GM19468 (cell line): ENCODE data around the gene ITGB1BP2.
"Not testable (repeated sequence)": the region's sequence is repeated elsewhere in the genome, so short reads cannot be mapped to it uniquely, and the experiment has no call there.

Experiments used
- ATAC-seq: cut with Tn5 transposase; IDR thresholded peaks from one replicate; pipeline ENCODE4 v1.9.1; 2021; ENCODE audit warnings: mild to moderate bottlenecking, moderate library complexity, moderate number of reproducible peaks; ENCODE audit not compliant: unreplicated experiment; ENCODE audit errors: extremely low read depth

ITGB1BP2 gene

GRCh38 chrX:71301195-71301924 lies at the start of gene ITGB1BP2:
TSS of gene ITGB1BP2 (plus strand) at chrX:71301750. CDS start at chrX:71301807, 57 bp downstream.
- no peak for ATAC-seq

DNA sequence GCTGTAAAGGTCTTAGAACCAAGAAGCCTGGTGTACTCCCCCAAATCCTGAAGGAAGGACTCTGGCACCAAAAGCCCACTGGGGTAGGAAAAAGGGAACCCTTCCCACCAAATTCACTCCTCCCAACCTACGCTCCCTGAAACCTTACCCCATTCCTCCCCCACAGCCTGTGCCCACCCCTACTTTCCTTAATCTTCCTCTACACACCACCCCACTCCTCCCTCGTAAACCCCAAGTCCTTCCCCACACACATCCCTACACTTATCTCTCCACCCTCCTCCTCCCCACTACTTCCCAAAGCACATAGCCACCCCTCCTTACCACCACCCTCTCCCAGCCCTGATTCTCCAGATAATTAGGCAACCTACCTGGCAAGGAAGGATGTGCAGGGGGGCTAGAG lies 49.3 kb upstream of the ITGB1BP2 start:
- no peak for ATAC-seq

DNA sequence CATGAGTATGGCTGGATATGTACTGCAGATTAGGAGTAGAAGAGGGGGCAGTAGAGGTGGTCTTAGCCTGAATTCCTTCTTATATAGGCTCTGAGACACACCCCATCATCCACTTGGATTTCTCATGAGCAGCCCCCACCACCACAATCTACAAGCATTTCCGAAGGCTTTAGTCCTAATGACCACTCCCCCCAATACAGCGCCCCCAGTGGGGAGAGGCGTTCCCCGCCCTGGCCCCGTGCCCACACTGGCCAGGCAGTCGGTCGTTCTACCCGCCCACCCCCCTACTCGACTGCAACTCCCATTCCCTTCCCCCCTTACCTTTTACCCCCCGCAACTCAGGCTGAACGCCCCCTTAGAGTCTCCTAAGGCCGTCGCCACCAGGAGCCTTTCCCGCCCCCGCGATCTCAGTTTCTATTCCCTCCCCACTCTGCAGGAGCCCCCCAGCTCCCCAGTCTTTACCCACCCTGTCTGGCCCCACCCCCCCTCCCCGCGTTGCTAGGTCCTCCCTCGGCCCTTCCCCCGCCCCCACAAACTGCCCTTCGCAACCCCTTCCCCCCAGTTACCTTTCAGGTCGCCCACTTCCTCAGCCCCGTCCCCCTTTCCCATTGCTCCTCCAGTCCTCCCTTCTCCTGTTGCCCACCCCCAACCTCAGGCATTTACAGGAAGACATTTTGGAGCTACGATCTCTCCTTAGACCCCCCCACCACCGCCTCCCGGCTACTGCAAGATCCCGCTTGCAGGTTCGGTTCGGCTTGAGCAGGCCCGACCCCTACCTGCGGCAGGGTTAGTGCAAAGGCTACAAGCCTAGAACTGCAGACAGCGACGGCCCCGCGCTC lies 48.1 kb upstream of the ITGB1BP2 start:
- ATAC-seq, result no peak

DNA sequence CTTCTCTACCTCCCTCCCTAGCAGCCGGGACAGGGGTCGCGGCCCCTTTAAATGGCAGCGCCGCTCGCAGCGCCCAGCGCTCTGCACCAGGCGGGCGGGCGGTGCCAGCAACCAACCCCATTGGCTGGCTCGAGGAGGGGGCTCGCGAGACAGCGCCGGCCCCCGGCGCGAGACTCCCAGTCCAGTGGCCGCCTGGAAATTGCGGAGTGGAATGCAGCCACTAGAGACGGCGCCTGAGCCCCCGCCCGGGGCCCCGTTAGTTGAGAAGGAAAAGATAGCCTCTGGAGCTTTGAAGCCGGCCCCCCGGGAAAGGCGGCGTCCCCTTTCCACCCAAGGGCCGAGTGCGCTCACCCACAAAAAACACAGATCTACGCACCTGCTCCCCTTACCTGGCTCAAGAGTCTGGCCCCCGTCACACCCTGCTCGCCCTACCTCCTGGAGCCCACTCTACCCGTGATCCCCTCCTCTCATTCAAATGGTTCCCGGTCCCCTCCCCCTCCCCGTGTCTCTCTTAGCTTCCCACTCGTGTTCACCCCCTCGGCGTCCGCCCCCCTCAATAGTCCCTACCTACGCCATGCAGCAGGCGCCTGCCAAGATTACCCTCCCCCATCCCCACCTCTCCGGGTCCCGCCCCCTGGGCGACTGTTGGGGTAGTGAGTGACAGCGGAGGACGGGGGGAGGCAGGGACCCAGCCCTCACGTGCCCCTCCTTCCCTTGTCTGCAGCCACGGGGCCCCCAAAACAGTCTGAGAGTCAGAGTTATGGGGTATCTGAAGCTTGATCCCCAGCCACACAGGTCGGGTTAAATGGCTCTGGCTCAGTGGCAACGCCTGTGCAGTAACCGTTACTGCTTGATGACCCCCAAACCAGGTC lies 47.2 kb upstream of the ITGB1BP2 start, which contains the start of gene ZMYM3:
ZMYM3 (minus strand) TSS at position 49 of the 872 bp plus-strand sequence. CDS start 885 bp downstream, outside the sequence.
- peak; percentile 82 for ATAC-seq

DNA sequence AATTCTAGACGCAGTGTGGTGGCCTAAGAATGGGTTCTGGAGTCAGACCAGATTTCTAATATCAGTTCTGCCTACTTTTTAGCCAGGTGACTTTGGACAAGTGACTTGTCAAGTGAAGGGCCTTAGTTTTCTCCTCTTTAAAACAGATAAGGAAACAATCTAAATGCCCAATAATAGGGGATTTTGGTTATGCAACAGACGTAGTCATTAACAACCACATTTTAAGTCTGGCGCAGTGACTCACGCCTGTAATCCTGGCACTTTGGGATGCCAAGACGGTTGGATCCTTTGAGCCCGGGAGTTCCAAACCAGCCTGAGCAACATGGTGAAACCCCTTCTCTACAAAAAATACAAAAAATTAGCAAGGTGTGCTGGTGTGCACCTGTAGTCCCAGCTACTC lies 45.5 kb upstream of the ITGB1BP2 start:
- ATAC-seq, result no peak

DNA sequence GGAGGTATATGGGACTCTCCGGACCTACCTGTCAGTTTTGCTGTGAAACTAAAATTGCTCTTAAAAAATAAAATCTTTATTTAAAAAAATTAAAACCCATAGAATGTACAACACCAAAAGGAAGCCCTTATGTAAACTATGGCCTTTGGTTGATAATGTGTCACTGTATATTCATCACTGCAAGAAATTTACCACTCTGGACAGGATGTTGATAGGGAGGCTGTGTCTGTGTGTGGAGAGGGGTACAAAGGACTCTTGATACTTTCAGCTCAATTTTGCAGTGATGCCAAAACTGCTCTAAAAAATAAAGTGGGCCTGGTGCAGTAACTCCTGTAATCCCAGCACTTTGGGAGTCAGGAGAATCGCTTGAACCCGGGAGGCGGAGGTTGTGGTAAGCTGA lies 44.7 kb upstream of the ITGB1BP2 start:
- ATAC-seq, result no peak

GRCh38 chrX:71268624-71269023 lies 32.9 kb upstream of the ITGB1BP2 start:
- not testable (repeated sequence) for ATAC-seq

- ATAC-seq, result no peak
Measured at GRCh38 chrX:71269801-71270395, 31.7 kb upstream of the ITGB1BP2 start.

GRCh38 chrX:71272313-71272712 lies 29.2 kb upstream of the ITGB1BP2 start:
- ATAC-seq, result not testable (repeated sequence)

DNA sequence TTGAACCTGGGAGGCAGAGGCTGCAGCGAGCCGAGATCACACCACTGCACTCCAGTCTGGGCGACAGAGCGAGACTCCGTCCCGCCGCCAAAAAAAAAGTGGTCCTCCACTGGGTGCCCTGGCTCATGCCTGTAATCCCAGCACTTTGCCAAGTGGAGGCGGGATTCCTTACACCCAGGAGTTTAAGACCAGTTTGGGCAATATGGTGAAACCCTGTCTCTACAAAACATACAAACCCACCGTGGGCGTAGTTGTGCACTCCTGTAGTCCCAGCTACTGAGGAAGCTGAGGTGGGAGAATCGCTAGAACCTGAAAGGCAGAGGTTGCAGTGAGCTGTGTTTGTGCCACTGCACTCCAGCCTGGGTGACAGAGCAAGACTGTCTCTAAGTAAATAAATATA lies 20.2 kb upstream of the ITGB1BP2 start:
- ATAC-seq, result not testable (repeated sequence)

GRCh38 chrX:71282514-71283402 lies 18.8 kb upstream of the ITGB1BP2 start:
- no peak for ATAC-seq

- ATAC-seq, result peak; percentile 62
Measured at GRCh38 chrX:71283403-71284143, 18.0 kb upstream of the ITGB1BP2 start, which contains the start of gene NONO. TSS of gene NONO (plus strand) at chrX:71283635. CDS start at chrX:71290638, 7,003 bp downstream.

- no peak for ATAC-seq
Measured at GRCh38 chrX:71285929-71286328, 15.6 kb upstream of the ITGB1BP2 start.

DNA sequence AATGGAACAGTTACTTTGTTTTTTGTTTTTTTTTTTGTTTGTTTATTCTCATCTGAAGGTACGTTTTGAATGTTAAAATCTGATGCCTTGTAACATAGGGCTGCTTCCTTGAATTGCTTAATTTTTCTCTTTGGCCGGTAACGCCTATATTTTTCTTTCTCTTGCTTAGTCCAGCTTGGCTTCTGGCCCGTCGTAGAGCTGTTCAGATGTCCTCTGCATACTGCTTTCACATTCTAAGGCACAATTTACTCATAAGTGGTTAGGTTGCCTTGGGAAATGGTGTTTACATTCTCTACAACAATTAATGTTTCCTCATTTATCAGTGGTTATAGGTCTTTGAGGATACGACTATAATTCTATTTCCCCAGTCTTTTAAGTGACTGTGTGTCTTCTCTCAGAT lies 10.2 kb upstream of the ITGB1BP2 start:
- no peak for ATAC-seq

GRCh38 chrX:71292669-71293365 lies 8.7 kb upstream of the ITGB1BP2 start:
- ATAC-seq, result no peak

GRCh38 chrX:71296806-71297205 lies 4.7 kb upstream of the ITGB1BP2 start:
- no peak for ATAC-seq

DNA sequence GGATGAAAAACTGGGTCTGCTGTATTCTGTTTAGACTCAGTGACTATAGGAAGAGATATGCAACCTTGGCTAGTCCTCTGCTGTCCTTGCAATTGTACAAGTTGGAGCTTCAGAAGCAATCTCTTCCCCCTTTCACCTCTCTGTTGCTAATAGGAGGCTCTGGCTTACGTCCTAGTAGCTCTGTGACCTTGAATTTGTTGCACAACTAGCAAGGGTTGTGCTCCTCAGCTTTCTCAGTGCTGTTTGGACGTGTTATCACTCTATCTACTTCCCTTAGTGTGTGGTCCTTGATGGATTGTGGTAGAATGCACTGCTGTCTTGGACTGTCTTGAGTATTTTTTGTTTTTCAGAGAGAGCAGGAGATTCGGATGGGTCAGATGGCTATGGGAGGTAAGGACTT lies 3.4 kb upstream of the ITGB1BP2 start:
- ATAC-seq, result no peak

- not testable (repeated sequence) for ATAC-seq
Measured at GRCh38 chrX:71300064-71300463, 1.5 kb upstream of the ITGB1BP2 start.
